KOPT-K1 (cell line): Measurements from ENCODE around the gene USP9X.
"Not testable (repeated sequence)": the region's sequence is repeated elsewhere in the genome, so short reads cannot be mapped to it uniquely, and the experiment has no call there.

ENCODE experiments used
- H3K27ac ChIP-seq: fragments of 200-600 bp; sonication (generic); 2 replicates; pipeline ENCODE4 v1.5.1; 2016; ENCODE audit warnings: antibody characterized with exemption, mild to moderate bottlenecking, low read depth, low read length; ENCODE audit not compliant: poor library complexity, severe bottlenecking
- H3K36me3 ChIP-seq: fragments of 200-600 bp; sonication (generic); 2 replicates; pipeline ENCODE4 v1.5.1; 2017; ENCODE audit warnings: antibody characterized with exemption, mild to moderate bottlenecking, low read length, moderate library complexity; ENCODE audit not compliant: insufficient read depth
- H3K9me3 ChIP-seq: fragments of 200-600 bp; sonication (generic); 2 replicates; pipeline ENCODE4 v1.5.1; 2017; ENCODE audit warnings: antibody characterized with exemption, low read length, mild to moderate bottlenecking; ENCODE audit not compliant: insufficient read depth, poor library complexity, severe bottlenecking

Gene USP9X

GRCh38 chrX:41084893-41085511 is at the start of gene USP9X:
Gene USP9X (plus strand): TSS chrX:41085445. CDS start chrX:41123629, 38,184 bp downstream.
- H3K36me3 ChIP-seq: no peaks in the 10 kb centered on the region
- H3K9me3 ChIP-seq: no peaks in the 10 kb centered on the region
- H3K27ac ChIP-seq: peak within 1 kb of the TSS; percentile 94

- Histone ChIP-seq H3K27ac (no peak overlapping the region), H3K36me3 (no peaks in the 10 kb centered on the region), H3K9me3 (no peaks in the 10 kb centered on the region)
Observed at GRCh38 chrX:41035582-41035981, 49.7 kb upstream of the USP9X start.

GRCh38 chrX:41036668-41037326 is 48.4 kb upstream of the USP9X start:
- no peaks in the 10 kb centered on the region for H3K36me3 ChIP-seq
- no peaks in the 10 kb centered on the region for H3K9me3 ChIP-seq
- no peak overlapping the region for H3K27ac ChIP-seq

GRCh38 chrX:41043196-41043595 is 42.0 kb upstream of the USP9X start:
- H3K27ac ChIP-seq: no peak overlapping the region
- no peaks in the 10 kb centered on the region for H3K36me3 ChIP-seq
- H3K9me3 ChIP-seq: no peaks in the 10 kb centered on the region

- no peaks in the 10 kb centered on the region for H3K9me3 ChIP-seq
- H3K36me3 ChIP-seq: no peaks in the 10 kb centered on the region
- H3K27ac ChIP-seq: no peak overlapping the region
Observed at GRCh38 chrX:41043674-41044345, 41.4 kb upstream of the USP9X start.

- no peaks in the 10 kb centered on the region for H3K9me3 ChIP-seq
- H3K36me3 ChIP-seq: no peaks in the 10 kb centered on the region
- no peak overlapping the region for H3K27ac ChIP-seq
Observed at GRCh38 chrX:41045960-41046567, 39.2 kb upstream of the USP9X start.

GRCh38 chrX:41047878-41048534 is 37.2 kb upstream of the USP9X start:
- no peak overlapping the region for H3K27ac ChIP-seq
- no peaks in the 10 kb centered on the region for H3K36me3 ChIP-seq

GRCh38 chrX:41050359-41050758 is 34.9 kb upstream of the USP9X start:
- Histone ChIP-seq H3K27ac (no peak overlapping the region), H3K36me3 (no peaks in the 10 kb centered on the region)

More at GRCh38 chrX:41047878-41048534, 37.2 kb upstream of the USP9X start:
- no peaks in the 10 kb centered on the region for H3K9me3 ChIP-seq

GRCh38 chrX:41051288-41051687 is 34.0 kb upstream of the USP9X start:
- Histone ChIP-seq H3K9me3 (no peaks in the 10 kb centered on the region), H3K36me3 (no peaks in the 10 kb centered on the region), H3K27ac (no peak overlapping the region)

More at GRCh38 chrX:41050359-41050758, 34.9 kb upstream of the USP9X start:
- no peaks in the 10 kb centered on the region for H3K9me3 ChIP-seq

- Histone ChIP-seq H3K36me3 (no peaks in the 10 kb centered on the region), H3K27ac (no peak overlapping the region), H3K9me3 (no peaks in the 10 kb centered on the region)
Observed at GRCh38 chrX:41055740-41056139, 29.5 kb upstream of the USP9X start.

GRCh38 chrX:41063276-41063675 is 22.0 kb upstream of the USP9X start:
- not testable (repeated sequence) for H3K9me3 ChIP-seq, H3K27ac ChIP-seq

GRCh38 chrX:41064018-41064417 is 21.2 kb upstream of the USP9X start:
- H3K9me3 ChIP-seq: no peaks in the 10 kb centered on the region
- H3K27ac ChIP-seq: no peak overlapping the region
- H3K36me3 ChIP-seq: no peaks in the 10 kb centered on the region

More at GRCh38 chrX:41063276-41063675, 22.0 kb upstream of the USP9X start:
- not testable (repeated sequence) for H3K36me3 ChIP-seq

- no peaks in the 10 kb centered on the region for H3K9me3 ChIP-seq
- H3K36me3 ChIP-seq: no peaks in the 10 kb centered on the region
- H3K27ac ChIP-seq: no peak overlapping the region
Observed at GRCh38 chrX:41066391-41066790, 18.9 kb upstream of the USP9X start.

GRCh38 chrX:41066969-41067368 is 18.3 kb upstream of the USP9X start:
- H3K27ac ChIP-seq: no peak overlapping the region
- H3K9me3 ChIP-seq: no peaks in the 10 kb centered on the region
- H3K36me3 ChIP-seq: no peaks in the 10 kb centered on the region

- Histone ChIP-seq H3K27ac (no peak overlapping the region), H3K9me3 (no peaks in the 10 kb centered on the region), H3K36me3 (no peaks in the 10 kb centered on the region)
Observed at GRCh38 chrX:41067721-41068120, 17.5 kb upstream of the USP9X start.
